Mesothelial cell of epicardium (in vitro differentiated cells): ENCODE measurements around the gene MRPL4. TPM values are rescaled to one million over a fixed set of nuclear protein-coding genes. Genes with fewer than 3 reads are reported as not detected.

Source experiments
- DNase-seq, 2 experiments: peaks; one replicate each; pipeline ENCODE4 v3.0.0; 2021; ENCODE audit warnings: low spot score in 2 of 2; ENCODE audit not compliant: unreplicated experiment in 2 of 2
- H3K27ac Mint-ChIP-seq: 2 replicates; pipeline ENCODE4 v1.8.0; 2021; ENCODE audit warnings: mixed read lengths
- H3K27me3 Mint-ChIP-seq: 2 replicates; pipeline ENCODE4 v1.8.0; 2021; ENCODE audit warnings: low read depth, mixed read lengths
- H3K36me3 Mint-ChIP-seq: 2 replicates; pipeline ENCODE4 v1.8.0; 2021; ENCODE audit warnings: mixed read lengths
- H3K4me1 Mint-ChIP-seq: 2 replicates; pipeline ENCODE4 v1.8.0; 2021; ENCODE audit warnings: mixed read lengths
- H3K4me3 Mint-ChIP-seq: 2 replicates; pipeline ENCODE4 v1.8.0; 2021; ENCODE audit warnings: mild to moderate bottlenecking, moderate library complexity, mixed read lengths
- H3K9me3 Mint-ChIP-seq: 2 replicates; pipeline ENCODE4 v1.8.0; 2021; ENCODE audit warnings: mixed read lengths
- total RNA-seq: library from RNA; stranded (reverse); gene quantifications from 3 replicates; pipeline ENCODE4 v1.2.1, GENCODE V29; 2021
- TF ChIP-seq, protein P1 (sequence below): fragments of 200-600 bp; sonication (generic); IDR thresholded peaks from one replicate; pipeline ENCODE4 v1.5.0; 2021; ENCODE audit warnings: antibody characterized with exemption; ENCODE audit not compliant: unreplicated experiment

Gene MRPL4
- total RNA-seq, 1 donor from 2014 or later = 54.1 TPM

GRCh38 chr19:10289167-10289835 is 37.3 kb downstream of the MRPL4 start:
- Mint-ChIP-seq H3K27ac (no peak overlapping the region), H3K9me3 (no peaks in the 10 kb centered on the region), H3K4me1 (peaks cover 45% of the 10 kb centered on the region), H3K4me3 (peak overlapping the region; percentile 70), H3K27me3 (peaks cover 96% of the 10 kb centered on the region), H3K36me3 (no peaks in the 10 kb centered on the region)
- TF ChIP-seq, protein P1, sequence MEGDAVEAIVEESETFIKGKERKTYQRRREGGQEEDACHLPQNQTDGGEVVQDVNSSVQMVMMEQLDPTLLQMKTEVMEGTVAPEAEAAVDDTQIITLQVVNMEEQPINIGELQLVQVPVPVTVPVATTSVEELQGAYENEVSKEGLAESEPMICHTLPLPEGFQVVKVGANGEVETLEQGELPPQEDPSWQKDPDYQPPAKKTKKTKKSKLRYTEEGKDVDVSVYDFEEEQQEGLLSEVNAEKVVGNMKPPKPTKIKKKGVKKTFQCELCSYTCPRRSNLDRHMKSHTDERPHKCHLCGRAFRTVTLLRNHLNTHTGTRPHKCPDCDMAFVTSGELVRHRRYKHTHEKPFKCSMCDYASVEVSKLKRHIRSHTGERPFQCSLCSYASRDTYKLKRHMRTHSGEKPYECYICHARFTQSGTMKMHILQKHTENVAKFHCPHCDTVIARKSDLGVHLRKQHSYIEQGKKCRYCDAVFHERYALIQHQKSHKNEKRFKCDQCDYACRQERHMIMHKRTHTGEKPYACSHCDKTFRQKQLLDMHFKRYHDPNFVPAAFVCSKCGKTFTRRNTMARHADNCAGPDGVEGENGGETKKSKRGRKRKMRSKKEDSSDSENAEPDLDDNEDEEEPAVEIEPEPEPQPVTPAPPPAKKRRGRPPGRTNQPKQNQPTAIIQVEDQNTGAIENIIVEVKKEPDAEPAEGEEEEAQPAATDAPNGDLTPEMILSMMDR = no peak
- no peak for DNase-seq

- TF ChIP-seq, protein P1 = no peak
- Mint-ChIP-seq H3K4me1 (peaks cover 45% of the 10 kb centered on the region), H3K27ac (peak within 1 kb of the TSS; percentile 71), H3K27me3 (peaks cover 100% of the 10 kb centered on the region), H3K36me3 (no peaks in the 10 kb centered on the region), H3K4me3 (peak within 1 kb of the TSS; percentile 70), H3K9me3 (no peaks in the 10 kb centered on the region)
- no peak for DNase-seq
Measured at GRCh38 chr19:10289836-10290356, 37.9 kb downstream of the MRPL4 start, which contains the start of gene ICAM5. Gene ICAM5 (plus strand): TSS chr19:10289952. CDS start chr19:10290044, 92 bp downstream.

DNA sequence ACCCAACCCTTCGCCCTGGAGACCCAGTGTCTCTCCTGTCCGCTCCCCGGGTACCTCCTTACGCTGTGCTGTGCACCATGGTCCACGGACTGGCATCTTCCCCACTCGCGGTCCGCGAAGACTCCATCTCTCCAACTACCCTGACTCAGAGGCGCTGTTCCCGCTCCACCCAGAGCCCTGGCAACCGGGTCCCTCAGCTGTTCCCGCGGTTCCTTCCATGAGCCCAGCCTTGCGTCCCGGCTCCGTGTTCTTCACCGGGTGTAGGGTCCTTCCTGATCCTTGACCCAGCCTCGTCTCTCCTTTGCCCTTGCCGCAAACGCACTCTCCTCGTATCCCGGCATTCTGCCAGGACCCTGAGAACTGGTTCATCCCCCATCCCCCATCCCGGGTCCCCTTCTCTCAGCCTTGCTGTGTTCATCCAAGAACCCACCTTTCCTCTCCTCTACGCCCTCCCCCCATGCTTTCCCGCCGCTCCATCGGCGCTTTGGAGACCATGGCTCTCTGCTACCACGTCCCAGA is 38.4 kb downstream of the MRPL4 start:
- H3K27me3 Mint-ChIP-seq = peaks cover 100% of the 10 kb centered on the region

GRCh38 chr19:10290876-10291553 is 39.0 kb downstream of the MRPL4 start:
- no peaks in the 10 kb centered on the region for H3K36me3 Mint-ChIP-seq
- DNase-seq = no peak
- no peaks in the 10 kb centered on the region for H3K9me3 Mint-ChIP-seq
- H3K4me3 Mint-ChIP-seq = peak overlapping the region; percentile 70
- TF ChIP-seq, protein P1 = no peak
- H3K27ac Mint-ChIP-seq = no peak overlapping the region
- peaks cover 51% of the 10 kb centered on the region for H3K4me1 Mint-ChIP-seq
- peaks cover 100% of the 10 kb centered on the region for H3K27me3 Mint-ChIP-seq

More for the DNA sequence above, 38.4 kb downstream of the MRPL4 start:
- H3K4me1 Mint-ChIP-seq = peaks cover 46% of the 10 kb centered on the region
- TF ChIP-seq, protein P1 = no peak
- DNase-seq = no peak
- no peaks in the 10 kb centered on the region for H3K9me3 Mint-ChIP-seq
- no peak overlapping the region for H3K27ac Mint-ChIP-seq
- H3K36me3 Mint-ChIP-seq = no peaks in the 10 kb centered on the region
- H3K4me3 Mint-ChIP-seq = peak overlapping the region; percentile 70

DNA sequence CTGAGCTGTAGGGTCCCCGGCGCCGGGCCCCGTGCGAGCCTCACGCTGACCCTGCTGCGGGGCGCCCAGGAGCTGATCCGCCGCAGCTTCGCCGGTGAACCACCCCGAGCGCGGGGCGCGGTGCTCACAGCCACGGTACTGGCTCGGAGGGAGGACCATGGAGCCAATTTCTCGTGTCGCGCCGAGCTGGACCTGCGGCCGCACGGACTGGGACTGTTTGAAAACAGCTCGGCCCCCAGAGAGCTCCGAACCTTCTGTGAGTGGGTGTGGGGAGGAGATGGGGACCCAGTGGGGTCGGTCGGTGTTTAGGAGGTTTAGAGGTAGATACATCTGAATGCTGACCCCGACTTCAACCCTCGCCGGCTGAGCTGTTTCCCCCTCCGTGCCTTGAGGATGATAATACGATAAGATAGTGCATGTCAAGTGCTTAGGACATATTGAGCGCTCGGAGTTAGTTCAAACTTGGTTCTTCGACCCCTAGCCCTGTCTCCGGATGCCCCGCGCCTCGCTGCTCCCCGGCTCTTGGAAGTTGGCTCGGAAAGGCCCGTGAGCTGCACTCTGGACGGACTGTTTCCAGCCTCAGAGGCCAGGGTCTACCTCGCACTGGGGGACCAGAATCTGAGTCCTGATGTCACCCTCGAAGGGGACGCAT is 39.7 kb downstream of the MRPL4 start:
- no peaks in the 10 kb centered on the region for H3K9me3 Mint-ChIP-seq
- peak overlapping the region; percentile 70 for H3K4me3 Mint-ChIP-seq
- peaks cover 97% of the 10 kb centered on the region for H3K27me3 Mint-ChIP-seq
- DNase-seq = no peak
- H3K4me1 Mint-ChIP-seq = peaks cover 45% of the 10 kb centered on the region
- H3K27ac Mint-ChIP-seq = no peak overlapping the region
- TF ChIP-seq, protein P1 = no peak
- no peaks in the 10 kb centered on the region for H3K36me3 Mint-ChIP-seq
